HG03460 (cell line): ENCODE data around the gene ROBO3.

Experiments
- ATAC-seq: cut with Tn5 transposase; IDR thresholded peaks from one replicate; pipeline ENCODE4 v1.9.1; 2021; ENCODE audit not compliant: unreplicated experiment

Gene ROBO3

DNA sequence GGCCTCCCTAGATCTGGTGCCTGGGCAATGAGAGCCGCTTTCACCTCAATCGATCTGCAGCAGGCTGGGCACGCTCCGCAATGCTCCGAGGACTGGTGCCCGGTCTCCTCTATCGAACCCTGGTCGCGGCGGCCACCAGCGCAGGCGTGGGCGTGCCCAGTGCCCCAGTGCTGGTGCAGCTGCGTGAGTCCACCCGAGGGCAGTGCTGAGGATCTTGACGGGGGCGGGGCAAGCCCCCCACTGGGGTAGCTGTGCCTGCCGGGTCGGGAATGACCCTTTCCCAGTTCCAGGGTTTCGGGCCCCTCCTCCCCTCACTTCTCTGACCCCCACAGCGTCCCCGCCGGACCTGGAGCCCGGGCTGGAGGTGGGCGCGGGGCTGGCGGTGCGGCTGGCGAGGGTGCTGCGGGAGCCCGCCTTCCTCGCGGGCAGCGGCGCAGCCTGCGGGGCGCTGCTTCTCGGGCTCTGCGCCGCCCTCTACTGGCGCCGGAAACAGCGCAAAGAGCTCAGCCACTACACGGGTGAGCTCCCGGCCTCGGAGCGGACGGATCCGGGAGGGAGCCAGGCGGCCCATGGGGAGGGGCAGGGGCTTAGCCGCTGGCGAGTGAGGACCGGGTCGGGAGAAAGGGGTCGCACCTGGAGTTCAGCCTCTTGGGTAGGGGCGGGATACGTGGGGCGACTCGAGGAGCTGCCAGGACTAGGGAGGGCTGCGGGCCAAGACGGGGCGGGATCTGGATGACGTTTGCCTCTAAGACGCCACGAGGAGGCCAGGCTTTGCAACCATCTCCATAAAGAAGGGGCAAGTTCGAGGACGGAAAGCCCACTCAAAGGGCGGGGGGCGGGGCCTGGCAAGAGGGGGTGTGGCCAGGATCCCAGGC, 10.9 kb downstream of the ROBO3 start:
- peak; percentile 86 for ATAC-seq

DNA sequence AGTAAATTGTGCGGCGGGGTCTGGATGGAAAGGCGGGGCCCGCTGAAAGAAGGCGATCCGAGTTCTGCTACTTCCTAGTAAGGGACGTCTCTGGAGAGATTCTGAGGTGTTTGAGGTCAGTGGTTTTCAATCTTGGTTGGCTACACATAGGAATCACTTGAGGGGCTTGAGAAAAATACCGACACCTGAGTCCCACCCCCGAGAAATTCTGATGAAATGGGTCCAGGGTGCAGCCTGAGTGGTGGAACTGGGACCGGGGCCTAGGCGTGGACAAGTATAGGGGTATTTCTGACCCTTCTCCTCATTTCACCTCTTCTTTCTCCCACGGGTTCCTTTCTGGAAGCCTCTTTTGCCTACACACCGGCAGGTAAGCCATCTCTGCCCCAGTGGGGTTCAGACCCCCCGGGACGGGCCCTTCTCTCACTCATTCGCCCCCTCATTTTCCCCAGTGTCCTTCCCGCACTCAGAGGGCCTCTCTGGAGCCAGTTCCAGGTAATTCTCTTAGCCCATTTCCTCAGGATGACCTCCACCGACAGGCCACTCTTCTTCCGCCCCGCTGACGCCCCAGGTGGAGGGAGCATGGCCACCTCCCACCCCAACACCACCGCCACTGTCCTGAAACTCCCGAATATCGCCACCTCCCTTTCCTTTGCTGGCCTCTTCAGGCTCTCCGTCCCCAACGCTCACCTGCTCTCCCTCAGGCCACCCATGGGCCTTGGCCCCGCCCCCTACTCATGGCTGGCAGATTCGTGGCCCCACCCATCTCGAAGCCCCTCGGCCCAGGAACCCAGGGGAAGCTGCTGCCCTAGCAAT, 11.8 kb downstream of the ROBO3 start:
- ATAC-seq: no peak

DNA sequence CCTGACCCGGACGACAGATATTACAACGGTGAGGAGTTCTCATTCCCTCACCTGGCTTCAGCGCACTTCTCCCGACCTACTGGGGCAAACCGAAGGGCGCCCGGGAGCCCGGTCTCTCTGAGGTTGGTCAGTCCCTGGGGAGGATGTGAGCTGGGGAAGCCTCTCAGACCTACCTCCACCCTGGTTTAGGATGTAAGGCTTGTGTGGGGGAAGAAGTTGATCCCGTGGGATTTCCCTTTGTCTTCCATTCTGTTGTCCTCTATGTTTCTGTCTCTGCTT, 12.3 kb downstream of the ROBO3 start:
- no peak for ATAC-seq

DNA sequence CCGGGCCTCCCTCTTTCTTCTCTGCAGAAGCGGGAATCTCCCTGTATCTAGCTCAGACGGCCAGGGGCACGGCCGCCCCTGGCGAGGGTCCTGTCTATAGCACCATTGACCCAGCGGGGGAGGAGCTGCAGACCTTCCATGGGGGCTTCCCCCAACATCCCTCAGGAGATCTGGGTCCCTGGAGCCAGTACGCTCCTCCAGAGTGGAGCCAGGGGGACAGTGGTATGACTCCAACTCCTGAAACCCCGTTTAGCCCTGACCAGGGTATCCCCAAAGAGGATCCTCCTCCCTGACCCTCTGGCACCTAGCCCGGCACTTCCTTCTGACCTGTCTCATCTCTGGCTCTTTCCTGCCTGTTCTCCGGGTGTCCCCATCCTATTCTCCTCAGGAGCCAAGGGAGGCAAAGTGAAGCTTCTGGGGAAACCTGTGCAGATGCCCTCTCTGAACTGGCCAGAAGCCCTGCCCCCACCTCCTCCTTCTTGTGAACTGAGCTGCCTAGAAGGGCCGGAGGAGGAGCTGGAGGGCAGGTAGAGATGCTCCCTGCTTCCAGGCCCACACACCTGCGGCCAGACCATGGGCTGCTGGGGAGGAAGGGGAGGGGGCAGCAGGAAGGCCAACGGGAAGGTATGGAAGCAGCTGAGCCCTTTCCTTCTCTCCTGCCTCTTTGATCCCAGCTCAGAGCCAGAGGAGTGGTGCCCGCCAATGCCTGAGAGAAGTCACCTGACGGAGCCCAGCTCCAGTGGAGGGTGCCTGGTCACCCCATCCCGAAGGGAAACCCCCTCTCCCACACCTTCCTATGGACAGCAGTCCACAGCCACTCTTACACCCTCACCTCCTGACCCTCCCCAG, 12.9 kb downstream of the ROBO3 start:
- no peak for ATAC-seq

DNA sequence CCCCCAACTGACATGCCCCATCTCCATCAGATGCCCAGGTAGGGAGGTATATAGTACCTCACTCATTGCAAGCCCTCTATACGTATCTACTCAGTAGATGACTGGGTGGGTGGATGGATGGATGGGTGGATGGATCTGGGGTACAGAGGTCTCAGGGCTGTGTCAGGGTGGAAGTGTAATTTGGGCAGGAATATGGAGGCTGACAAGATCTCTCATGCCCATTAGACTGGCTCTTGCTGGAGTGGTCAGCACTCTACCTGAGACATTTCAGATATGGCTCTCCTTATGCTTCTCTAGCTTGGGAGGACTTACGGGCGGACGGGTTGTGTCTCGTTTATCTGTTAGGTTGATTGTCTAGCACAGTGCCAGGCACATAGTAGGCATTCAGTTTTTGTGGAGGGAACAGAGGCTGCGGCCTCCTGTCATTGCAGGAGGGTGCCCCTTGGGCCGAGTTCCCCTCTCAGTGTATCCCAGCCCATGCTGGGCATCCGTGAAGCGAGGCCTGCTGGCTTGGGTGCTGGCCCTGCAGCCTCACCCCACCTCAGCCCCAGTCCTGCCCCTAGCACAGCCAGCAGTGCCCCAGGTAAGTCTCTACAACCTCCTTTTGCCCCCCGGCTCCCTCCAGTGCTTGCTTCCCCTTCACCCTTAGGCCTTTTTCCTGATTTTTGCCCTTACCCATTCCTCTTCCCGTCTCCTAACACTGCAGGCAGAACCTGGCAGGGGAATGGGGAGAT, 13.7 kb downstream of the ROBO3 start:
- no peak for ATAC-seq

DNA sequence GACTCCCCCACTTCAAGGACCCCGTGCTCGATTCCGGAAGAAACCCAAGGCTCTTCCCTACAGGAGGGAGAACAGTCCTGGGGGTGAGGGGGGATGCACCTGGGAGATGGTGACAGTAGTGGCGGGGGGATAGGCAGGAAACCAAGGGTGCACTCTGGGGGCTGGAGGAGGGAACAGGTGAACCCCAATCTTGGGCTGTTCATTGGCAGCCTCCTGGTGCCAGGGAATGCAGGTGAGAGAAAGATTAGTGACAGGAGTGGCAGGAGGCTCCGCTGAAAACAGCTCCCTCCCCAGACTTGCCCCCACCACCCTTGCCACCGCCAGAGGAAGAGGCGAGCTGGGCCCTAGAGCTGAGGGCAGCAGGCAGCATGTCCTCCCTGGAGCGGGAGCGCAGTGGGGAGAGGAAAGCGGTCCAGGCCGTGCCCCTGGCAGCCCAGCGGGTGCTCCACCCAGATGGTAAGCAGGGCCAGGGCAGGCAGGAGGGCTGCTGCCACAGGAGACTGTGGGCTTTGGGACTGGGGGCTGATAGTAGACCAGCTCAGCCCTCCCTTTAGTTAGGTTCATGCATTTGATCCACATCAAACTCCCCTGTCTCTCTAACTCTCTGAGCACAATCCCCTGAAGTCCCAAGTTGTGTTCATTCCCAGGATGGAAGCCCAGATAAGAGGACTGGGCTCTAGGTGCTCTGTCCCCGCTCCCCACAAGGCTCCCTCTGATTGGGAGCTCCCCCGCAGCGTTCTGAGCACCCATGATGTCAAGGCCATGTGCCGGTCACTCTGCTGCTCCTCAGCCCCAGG, 14.5 kb downstream of the ROBO3 start:
- no peak for ATAC-seq

DNA sequence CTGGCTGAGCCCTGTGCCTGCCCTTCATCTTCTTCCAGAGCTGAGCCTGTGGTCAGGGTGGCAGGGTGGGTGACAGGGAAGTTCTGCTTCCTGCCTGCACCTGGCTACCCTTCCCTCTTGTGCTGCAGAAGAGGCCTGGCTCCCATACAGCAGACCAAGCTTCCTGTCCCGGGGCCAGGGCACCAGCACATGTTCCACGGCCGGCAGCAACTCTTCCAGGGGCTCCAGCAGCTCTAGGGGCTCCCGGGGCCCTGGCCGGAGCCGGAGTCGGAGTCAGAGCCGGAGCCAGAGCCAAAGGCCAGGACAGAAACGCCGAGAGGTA, 15.0 kb downstream of the ROBO3 start:
- ATAC-seq: no peak

DNA sequence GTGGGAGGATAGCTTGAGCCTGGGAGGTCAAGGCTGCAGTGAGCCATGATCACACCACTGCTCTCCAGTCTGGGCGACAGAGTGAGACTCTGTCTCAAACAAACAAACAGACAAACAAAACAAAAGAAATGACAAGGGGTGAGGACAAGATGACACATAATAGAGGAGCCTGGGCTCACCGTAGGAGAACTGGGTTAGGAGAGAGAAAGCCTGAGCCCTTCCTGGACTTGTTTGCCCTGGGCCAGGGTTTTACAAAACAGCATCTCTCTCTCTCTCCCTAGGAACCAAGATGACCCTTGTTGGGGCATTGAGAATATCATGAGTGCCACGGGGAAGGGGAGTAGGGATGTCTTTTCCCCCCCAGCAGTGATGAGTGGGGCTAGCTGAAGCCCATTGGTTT, 15.7 kb downstream of the ROBO3 start:
- no peak for ATAC-seq

DNA sequence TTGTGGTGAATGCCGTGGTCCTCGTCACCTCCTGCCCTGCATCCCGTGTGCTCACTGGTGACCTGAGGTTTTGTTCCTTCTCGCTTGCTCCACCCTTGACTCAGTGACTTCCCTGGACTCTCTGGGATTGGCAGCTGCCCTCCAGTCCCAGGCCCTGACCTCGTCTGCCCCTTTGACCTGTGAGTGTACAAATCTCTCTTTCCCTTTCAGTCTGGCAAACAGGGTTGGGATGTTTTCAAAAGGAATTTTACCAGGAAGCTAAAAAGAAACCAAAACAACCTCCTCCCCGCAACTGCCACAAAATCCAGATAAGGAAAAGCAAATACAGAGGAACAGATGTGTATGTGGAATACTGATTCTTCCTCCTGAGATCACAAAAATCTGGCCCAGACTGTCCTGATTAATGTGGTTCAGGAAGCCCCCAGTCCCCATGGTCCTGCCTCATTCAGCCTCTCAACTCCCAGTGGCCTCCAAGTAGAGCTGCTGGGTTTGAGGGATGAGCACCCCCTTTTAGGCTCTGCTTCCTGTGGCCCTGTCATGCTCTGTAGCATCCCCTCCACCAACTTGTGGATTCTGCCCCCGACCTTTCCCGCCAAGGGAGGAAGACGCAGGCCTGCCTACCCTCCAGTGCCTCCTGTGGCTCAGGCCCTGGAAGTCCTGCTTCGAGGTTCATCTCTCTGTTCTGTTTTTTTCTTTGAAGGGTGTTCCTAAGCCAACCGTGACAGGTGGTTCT, 17.3 kb downstream of the ROBO3 start:
- ATAC-seq: no peak

DNA sequence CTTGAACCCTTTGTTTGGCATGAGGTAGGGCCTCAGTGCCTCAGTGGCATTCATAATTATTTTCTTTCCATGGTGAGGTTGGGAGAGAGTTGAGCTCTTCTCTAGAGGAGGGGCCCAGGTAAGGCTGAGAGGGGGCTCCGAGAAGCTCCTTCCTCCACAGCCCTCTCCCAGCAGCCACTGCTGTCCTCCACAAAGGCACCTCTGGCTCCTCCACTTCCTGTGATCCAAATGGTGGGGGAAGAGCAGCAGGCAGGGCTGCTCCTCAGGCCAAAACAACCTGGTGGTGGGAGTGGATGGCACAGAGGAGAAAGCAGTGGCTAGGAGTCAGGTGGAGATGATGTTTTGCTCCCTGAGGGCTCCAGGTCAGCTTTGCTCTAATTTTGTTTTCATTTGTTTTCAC, 19.1 kb downstream of the ROBO3 start:
- ATAC-seq: no peak

DNA sequence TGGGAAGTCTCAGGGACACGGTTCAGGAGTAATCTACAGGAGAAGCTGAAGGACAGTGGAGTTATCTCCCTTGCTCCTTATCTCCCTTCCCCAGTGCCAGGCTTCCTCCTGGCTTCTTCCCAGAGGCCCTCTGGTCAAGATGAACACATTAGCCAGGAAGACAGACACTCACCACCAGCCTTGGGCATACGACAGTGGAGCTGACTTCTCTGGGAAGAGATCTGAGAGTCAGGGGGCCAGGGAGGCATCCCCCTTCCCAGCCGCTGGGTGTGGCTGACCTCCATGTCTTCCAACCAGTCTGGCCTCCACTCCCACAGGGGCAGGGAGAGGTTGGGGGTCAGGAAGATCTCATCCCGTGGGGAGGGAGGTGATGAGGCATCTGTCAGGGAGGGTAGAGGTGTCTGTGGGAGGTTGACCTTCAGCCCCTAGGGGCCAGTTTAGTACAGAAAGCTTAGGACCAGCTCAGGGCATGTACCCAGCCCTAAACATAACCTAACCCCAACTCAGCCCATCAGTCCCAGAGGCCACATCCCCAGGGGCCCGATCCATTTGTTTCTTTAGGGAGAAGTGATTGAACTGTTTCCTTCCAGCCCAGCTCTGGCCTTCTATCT, 19.7 kb downstream of the ROBO3 start:
- no peak for ATAC-seq

DNA sequence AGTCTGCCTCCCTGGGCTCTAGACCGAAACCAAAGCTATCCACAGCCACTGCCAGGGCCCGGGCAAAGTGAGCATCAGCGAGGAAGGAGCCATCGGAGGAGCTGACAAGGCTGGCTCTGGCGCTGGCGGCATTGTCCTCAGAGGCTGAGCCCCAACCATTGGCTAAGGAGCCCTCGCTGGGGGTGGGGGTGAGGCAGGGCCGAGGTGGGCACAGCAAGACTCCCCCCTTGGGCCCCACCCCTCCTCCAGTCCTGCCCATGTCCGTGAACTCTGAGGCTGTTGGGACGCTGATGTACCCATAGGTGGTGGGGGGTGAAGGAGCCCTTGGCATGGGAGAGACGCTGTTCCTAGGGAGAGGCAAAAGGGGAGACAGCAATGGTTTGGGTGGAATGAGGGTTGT, 21.2 kb downstream of the ROBO3 start:
- no peak for ATAC-seq

DNA sequence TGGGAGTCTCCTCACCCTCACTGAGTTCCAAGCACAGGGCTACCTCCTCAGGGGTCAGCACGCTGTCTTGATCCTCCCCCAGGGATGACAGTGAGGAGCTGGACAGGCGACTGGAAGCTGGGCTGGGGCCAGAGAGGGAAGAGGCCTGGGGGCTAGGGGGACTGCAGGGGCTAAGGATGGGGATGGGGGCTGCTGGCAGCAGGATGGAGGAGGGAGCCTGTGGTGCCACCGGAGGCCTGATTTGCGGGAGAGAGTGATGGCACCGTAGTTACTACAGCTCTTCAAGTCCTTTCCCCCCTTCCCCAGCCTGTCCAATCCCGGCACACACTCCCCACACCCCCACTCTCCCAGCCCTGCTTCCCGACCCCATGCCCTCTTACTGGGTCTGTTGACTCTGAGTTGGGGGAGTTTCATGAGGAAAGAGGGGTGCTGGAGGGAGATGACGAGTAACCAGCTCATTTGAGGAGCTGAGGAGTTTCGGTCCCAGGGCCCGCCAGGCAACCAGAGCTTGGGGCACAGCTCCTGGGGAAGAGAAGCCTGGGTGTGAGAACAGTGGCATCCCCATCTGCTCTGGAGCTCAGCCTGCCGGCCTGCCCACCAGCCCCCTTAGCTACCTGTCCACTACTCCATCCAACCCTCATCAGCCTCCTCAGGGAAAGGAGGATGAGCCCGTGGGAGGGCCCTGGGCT, 21.9 kb downstream of the ROBO3 start:
- no peak for ATAC-seq

DNA sequence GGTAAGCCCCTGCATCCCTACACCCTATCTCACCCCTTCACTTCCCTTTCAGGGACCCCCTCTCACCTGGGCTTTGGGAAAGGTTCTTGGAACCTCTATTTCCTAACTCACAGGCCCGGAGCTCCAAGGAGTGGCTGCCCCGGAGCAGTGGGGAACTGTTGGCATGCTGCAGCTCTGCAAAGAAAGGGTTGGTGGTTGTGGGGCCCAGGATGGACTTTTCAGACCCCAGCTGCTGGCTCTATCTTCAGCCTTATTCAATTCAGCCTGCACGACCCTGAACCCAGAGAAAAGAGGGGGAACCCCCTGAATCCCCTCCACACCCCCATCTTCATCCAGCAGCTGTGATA, 22.4 kb downstream of the ROBO3 start:
- no peak for ATAC-seq

DNA sequence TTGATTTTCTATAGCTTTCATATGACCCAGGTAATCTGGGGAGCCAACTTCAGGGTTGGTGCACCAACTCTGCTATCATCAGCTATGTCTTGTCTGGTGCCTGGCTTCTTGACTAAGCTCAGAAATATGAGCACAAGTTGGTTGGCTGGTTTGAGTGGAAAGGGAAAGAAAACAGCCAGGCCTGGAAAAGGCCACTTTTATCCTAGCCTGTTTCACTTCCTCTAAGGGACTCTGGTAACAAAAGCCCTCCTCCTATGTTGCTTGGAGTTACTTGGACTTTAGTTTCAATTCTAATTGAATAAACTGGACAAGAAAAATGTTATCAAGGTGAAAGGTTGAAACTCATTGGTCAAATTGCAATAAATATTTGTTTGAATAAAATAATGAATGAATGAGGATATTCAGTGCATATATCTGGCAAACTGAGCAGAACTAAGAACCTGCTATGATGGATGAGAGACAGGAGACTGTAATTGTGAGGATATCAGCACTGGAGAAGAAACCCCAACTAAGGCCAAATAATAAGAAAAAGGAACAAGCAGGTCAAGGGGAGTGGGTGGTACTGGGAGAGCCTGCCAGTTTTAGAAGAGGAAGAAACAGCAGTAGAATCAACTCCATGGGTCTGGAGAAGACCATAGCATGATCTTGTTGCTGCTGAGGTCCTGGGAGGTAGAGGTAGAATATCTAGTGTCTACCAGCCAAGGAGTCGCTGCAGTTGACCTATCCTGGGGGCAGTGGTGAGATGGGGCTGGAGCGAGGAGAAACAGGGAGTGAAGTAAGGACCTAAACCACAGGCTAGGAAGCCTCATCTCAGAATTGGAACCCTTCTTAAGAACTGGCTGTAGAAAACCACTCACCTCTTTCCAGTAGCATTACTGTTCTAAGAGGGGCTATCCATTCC, 24.2 kb downstream of the ROBO3 start:
- ATAC-seq: no peak

DNA sequence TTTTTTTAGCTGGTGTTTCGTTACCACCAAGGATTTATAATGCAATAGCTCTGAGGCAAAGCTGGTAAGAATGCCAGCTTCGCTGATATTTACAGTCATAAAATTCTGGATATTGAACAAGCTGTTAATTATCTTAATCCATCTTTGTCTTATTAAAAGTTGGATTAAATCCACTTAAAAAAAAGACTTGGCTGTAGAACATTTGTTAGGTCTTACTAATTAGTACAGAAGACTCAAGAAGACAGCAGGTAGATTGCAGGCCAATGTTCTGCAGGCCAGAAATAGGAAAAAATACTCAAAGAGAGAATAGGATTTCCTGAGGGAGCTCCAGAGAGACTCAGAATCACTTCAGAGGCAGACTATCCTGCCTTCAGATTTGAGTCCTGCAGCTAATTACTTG, 24.9 kb downstream of the ROBO3 start:
- no peak for ATAC-seq

DNA sequence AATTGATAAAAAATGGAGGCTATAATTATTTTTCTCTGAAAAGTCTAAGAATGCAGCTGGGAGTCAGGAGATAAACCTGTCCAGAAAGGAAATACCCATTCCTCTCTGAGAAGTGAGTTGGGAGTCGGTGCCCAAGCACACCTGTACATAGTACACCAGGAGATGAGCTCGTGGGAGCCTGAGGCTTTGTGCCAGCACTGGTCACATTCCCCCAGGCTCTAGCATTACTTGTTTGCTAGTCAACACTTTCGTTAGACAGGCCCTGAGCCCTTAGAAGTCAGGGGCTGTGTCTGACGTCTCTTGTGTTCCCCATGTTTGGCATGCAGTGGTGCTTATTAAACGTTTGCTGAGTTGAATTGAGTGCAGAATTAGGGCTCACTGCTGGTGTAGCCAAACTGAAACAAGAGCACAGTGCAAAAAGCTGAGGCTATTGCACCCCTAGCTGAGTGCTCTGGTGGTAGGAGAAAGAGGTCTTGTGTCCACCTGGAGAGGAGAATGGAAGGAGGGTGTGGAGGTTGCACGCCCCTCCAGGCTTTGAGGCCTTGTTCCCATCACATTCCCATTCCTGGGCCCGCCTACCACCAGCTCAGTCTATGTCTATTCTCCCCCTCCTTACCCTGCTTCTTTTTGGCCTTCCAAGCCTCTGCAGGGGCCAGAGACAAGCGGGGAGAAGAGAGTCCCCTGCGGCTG, 25.6 kb downstream of the ROBO3 start:
- no peak for ATAC-seq
